K562 (cell line): Measurements from ENCODE around the gene ZCCHC14. TPM values are rescaled to one million over a fixed set of nuclear protein-coding genes. Genes with fewer than 3 reads are reported as not detected.

Experiments
- ELF2 ChIP-seq: fragments of 250-450 bp; sonication (Bioruptor Pico); IDR thresholded peaks from 2 replicates; pipeline ENCODE4 v1.5.0; 2021; ENCODE audit warnings: mild to moderate bottlenecking
- GTF2E2 ChIP-seq: fragments of 200-800 bp; sonication (Bioruptor generic); IDR thresholded peaks from 2 replicates; pipeline ENCODE4 v1.6.1; 2016; ENCODE audit warnings: missing genetic modification characterization, missing compliant biosample characterization
- PHF8 ChIP-seq: fragments of 200-600 bp; sonication (generic); IDR thresholded peaks from 2 replicates; pipeline ENCODE4 v1.6.1; 2012; ENCODE audit warnings: mixed run types, mild to moderate bottlenecking, inconsistent platforms, low read length, moderate library complexity, borderline replicate concordance
- polyA plus RNA-seq, 8 experiments: library from polyadenylated mRNA; depleted of rRNA in 4 of 8; stranded (reverse) in 5 of 8; unstranded in 3 of 8; fragments of >200 nt; fragmentation: Nextera tagmentation in 2 of 8; fragmentation: Illumina TruSeq in 1 of 8; extraction: Ambion mirVana in 2 of 8; extraction: Trizol in 1 of 8; gene quantifications; 2 replicates each; pipeline versions ENCODE4 v1.2.1 to v1.2.3, GENCODE V29; 2011 to 2014; ENCODE audit warnings: inconsistent platforms in 1 of 8, missing spikeins in 1 of 8
- total RNA-seq, 7 experiments: library from RNA; depleted of rRNA in 6 of 7; stranded (reverse); fragments of >200 nt in 6 of 7; fragmentation: Illumina TruSeq in 2 of 7; extraction: Trizol in 2 of 7; gene quantifications; 2 replicates each; pipeline versions ENCODE4 v1.2.1 to v1.2.3, GENCODE V29; 2011 to 2021; ENCODE audit warnings: low replicate concordance in 1 of 7
- TF ChIP-seq, protein P1 (sequence below): fragments of 450-650 bp; formaldehyde crosslinking; conservative IDR thresholded peaks from 2 replicates; pipeline ENCODE4 v1.4.0; 2022; ENCODE audit warnings: mild to moderate bottlenecking, missing genetic modification characterization
- TF ChIP-seq, protein P2 (sequence below), 2 experiments: fragments of 450-650 bp; IDR thresholded peaks; 2 replicates each; pipeline ENCODE4 v1.6.1; 2016; ENCODE audit warnings: mild to moderate bottlenecking in 2 of 2, borderline replicate concordance in 1 of 2, low read depth in 1 of 2, moderate library complexity in 1 of 2

ZCCHC14 gene
- total and polyA plus RNA-seq, 9 of the 15 experiments (the other 6 are each of a cell fraction or from before 2014, with no cell fraction given) = 1.5 to 12.4 (median 2.9) TPM

DNA sequence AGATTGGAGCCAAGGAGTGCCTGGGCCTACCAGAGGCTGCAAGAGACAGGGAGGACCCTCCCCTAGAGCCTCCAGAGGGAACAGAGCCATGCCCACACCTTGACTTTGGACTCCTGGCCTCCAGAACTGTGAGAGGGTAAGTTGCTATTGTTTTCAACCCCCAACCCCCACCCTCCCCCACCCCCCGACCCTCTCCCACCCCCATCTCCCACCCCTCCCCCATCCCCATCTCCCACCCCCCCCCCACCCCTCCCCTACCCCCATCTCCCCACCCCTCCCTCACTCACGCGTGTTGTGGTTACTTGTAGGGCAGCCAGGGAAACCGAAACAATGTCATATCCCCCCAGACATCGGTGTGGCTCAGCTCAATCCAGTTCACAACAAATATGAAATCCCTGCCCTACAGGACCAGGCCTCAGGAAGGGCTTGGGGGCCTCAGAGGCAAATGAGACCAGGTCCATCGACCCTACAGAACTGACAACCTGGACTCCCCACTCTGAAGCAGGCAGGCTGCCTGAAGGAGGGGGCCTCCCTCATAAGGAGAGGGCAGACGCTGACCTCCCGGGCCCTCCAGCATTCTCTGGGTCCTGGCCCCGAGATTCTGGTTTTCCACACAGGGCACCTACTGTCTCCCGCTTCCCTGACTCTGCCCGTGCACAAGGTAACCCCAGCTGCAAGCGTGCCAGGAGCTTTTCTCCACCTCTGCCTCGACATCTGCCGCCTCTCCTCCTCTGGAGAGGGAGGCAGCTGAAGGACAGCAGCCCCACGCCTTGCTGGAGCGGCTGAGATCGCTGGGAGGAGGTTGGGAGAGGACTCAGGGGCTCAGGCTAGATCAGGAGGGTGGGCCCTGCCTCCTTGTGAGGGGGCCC is 3.0 kb upstream of the ZCCHC14 start (continued):
- TF ChIP-seq, protein P1, sequence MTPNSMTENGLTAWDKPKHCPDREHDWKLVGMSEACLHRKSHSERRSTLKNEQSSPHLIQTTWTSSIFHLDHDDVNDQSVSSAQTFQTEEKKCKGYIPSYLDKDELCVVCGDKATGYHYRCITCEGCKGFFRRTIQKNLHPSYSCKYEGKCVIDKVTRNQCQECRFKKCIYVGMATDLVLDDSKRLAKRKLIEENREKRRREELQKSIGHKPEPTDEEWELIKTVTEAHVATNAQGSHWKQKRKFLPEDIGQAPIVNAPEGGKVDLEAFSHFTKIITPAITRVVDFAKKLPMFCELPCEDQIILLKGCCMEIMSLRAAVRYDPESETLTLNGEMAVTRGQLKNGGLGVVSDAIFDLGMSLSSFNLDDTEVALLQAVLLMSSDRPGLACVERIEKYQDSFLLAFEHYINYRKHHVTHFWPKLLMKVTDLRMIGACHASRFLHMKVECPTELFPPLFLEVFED = no peak
- TF ChIP-seq ELF2 (CRISPR knock-in tag) (no peak), PHF8 (no peak), GTF2E2 (no peak)
- TF ChIP-seq, protein P2, sequence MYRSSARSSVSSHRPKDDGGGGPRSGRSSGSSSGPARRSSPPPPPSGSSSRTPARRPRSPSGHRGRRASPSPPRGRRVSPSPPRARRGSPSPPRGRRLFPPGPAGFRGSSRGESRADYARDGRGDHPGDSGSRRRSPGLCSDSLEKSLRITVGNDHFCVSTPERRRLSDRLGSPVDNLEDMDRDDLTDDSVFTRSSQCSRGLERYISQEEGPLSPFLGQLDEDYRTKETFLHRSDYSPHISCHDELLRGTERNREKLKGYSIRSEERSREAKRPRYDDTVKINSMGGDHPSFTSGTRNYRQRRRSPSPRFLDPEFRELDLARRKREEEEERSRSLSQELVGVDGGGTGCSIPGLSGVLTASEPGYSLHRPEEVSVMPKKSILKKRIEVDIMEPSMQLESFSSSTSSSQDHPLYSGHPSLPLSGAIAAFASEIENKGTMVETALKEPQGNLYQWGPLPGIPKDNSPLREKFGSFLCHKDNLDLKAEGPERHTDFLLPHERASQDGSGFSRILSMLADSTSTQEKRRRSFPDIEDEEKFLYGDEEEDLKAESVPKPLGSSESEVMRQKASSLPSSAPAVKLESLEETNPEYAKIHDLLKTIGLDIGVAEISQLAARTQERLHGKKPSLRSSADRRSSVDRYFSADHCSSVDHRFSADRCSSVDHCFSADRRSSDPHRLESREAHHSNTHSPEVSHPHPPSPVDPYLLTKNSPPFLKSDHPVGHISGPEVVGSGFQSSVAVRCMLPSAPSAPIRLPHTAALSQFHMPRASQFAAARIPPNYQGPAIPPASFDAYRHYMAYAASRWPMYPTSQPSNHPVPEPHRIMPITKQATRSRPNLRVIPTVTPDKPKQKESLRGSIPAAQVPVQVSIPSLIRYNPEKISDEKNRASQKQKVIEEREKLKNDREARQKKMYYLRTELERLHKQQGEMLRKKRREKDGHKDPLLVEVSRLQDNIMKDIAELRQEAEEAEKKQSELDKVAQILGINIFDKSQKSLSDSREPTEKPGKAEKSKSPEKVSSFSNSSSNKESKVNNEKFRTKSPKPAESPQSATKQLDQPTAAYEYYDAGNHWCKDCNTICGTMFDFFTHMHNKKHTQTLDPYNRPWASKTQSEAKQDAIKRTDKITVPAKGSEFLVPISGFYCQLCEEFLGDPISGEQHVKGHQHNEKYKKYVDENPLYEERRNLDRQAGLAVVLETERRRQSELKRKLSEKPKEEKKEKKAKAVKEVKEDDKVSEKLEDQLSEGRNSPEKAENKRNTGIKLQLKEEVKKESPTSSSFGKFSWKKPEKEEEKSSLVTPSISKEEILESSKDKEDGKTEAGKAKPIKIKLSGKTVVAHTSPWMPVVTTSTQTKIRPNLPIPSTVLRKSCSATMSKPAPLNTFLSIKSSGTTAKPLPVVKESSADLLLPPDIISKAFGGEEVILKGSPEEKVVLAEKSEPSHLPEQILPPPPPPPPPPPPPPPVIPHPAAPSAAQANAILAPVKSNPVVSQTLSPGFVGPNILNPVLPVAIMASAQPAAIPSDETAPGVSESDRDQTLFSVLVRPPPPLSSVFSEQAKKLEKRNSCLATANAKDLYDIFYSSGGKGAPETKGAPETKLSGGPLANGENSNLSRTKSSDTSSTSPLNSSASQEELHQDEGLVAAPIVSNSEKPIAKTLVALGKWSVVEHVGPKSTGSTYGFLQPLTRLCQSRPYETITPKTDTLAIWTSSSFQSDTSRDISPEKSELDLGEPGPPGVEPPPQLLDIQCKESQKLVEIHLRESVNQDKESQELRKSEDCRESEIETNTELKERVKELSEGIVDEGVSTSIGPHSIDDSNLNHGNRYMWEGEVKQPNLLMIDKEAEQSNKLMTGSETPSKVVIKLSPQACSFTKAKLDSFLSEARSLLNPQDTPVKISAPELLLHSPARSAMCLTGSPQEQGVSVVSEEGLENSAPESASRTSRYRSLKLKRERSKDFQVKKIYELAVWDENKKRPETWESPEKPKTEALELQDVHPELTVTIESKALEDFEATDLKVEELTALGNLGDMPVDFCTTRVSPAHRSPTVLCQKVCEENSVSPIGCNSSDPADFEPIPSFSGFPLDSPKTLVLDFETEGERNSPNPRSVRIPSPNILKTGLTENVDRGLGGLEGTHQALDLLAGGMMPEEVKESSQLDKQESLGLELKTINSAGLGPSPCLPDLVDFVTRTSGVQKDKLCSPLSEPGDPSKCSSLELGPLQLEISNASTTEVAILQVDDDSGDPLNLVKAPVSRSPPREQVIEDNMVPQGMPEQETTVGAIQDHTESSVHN (IDR thresholded peaks at IDR 0.05; ENCODE audit: borderline replicate concordance in 1 of 2, low read depth in 1 of 2) = no peak
- TF ChIP-seq, all 486 proteins: peak for 0
